Mammary epithelial cell (primary cell): ENCODE measurements around the gene FLYWCH1.

Experiments used
- CTCF ChIP-seq, 2 donors: IDR thresholded peaks in 1 of 2; conservative IDR thresholded peaks in 1 of 2; 2 replicates each; pipeline ENCODE4 v1.5.1; 2011 to 2012; ENCODE audit warnings: inconsistent platforms in 2 of 2, low read length in 2 of 2, mild to moderate bottlenecking in 2 of 2, control low read depth in 1 of 2, low read depth in 1 of 2; ENCODE audit not compliant: insufficient read depth in 1 of 2; ENCODE audit errors: extremely low read depth in 1 of 2
- EZH2 ChIP-seq: IDR thresholded peaks from 2 replicates; pipeline ENCODE4 v1.6.1; 2012; ENCODE audit warnings: low read length, inconsistent platforms, borderline replicate concordance

GRCh38 chr16:2973605-2974318, 62.0 kb downstream of the FLYWCH1 start:
- TF ChIP-seq CTCF (conservative IDR thresholded peaks at IDR 0.05 in 1 of 2, IDR thresholded peaks at IDR 0.05 in 1 of 2; ENCODE audit: extremely low read depth in 1 of 2, insufficient read depth in 1 of 2, low read depth in 1 of 2, low read length in 2 of 2) (no peak), EZH2 (no peak)
